ENCODE results near the gene ZBTB14. TPM values are rescaled to one million over a fixed set of nuclear protein-coding genes. Genes with fewer than 3 reads are reported as not detected.

ZBTB14 gene
- total and polyA plus RNA-seq, 5 donors from 2014 or later, result 12.2 to 22.3 (median 16.8) TPM

GRCh38 chr18:5266721-5267120, 28.8 kb downstream of the ZBTB14 start:
- no peaks in the 10 kb centered on the region for H3K4me1 ChIP-seq (ENCODE audit: control insufficient read depth, insufficient read depth, low read length, poor library complexity, severe bottlenecking)
- peaks cover 2% of the 10 kb centered on the region for H3K27me3 ChIP-seq (ENCODE audit: control insufficient read depth, insufficient read depth, low read length)
- no peak overlapping the region for H3K27ac ChIP-seq (ENCODE audit: insufficient read depth, low read length, poor library complexity, severe bottlenecking)
- Mint-ChIP-seq H3K9me3 (peaks cover 4 to 44% (median 18%) of the 10 kb centered on the region in 7 donors), H3K27me3 (peaks cover 25% of the 10 kb centered on the region), H3K27ac (no peak overlapping the region), H3K4me3 (no peak overlapping the region), H3K4me1 (no peaks in the 10 kb centered on the region), H3K36me3 (no peaks in the 10 kb centered on the region)
- ATAC-seq (ENCODE audit: low read depth in 2 of 2), result no peak
- H3K36me3 ChIP-seq (ENCODE audit: control insufficient read depth, insufficient read depth, low read length), result no peaks in the 10 kb centered on the region
- no peak for DNase-seq
- peaks cover 4% of the 10 kb centered on the region in 2 experiments for H3K9me3 ChIP-seq (ENCODE audit: control insufficient read depth in 2 of 2, low read length in 2 of 2)
- H3K4me3 ChIP-seq (ENCODE audit: low read depth, low read length), result no peak overlapping the region

GRCh38 chr18:5253910-5254309, 41.6 kb downstream of the ZBTB14 start:
- Histone ChIP-seq H3K36me3 (ENCODE audit: control insufficient read depth, insufficient read depth, low read length) (no peaks in the 10 kb centered on the region), H3K4me1 (ENCODE audit: control insufficient read depth, insufficient read depth, low read length, poor library complexity, severe bottlenecking) (no peaks in the 10 kb centered on the region), H3K9me3 (ENCODE audit: control insufficient read depth in 2 of 2, low read length in 2 of 2) (no peaks in the 10 kb centered on the region), H3K4me3 (ENCODE audit: low read depth, low read length) (no peak overlapping the region), H3K27me3 (ENCODE audit: control insufficient read depth, insufficient read depth, low read length) (peaks cover 9% of the 10 kb centered on the region), H3K27ac (ENCODE audit: insufficient read depth, low read length, poor library complexity, severe bottlenecking) (no peak overlapping the region)
- no peak for ATAC-seq (ENCODE audit: low read depth in 2 of 2)
- peaks cover 30% of the 10 kb centered on the region for H3K27me3 Mint-ChIP-seq
- H3K4me3 Mint-ChIP-seq, result no peak overlapping the region
- no peak overlapping the region for H3K27ac Mint-ChIP-seq
- no peaks in the 10 kb centered on the region for H3K4me1 Mint-ChIP-seq
- no peaks in the 10 kb centered on the region for H3K36me3 Mint-ChIP-seq
- H3K9me3 Mint-ChIP-seq, result no peaks in the 10 kb centered on the region
- no peak for DNase-seq

GRCh38 chr18:5251117-5251516, 44.4 kb downstream of the ZBTB14 start:
- Histone ChIP-seq H3K27me3 (ENCODE audit: control insufficient read depth, insufficient read depth, low read length) (peaks cover 9% of the 10 kb centered on the region), H3K4me3 (ENCODE audit: low read depth, low read length) (no peak overlapping the region), H3K36me3 (ENCODE audit: control insufficient read depth, insufficient read depth, low read length) (no peaks in the 10 kb centered on the region), H3K9me3 (ENCODE audit: control insufficient read depth in 2 of 2, low read length in 2 of 2) (no peaks in the 10 kb centered on the region), H3K4me1 (ENCODE audit: control insufficient read depth, insufficient read depth, low read length, poor library complexity, severe bottlenecking) (no peaks in the 10 kb centered on the region), H3K27ac (ENCODE audit: insufficient read depth, low read length, poor library complexity, severe bottlenecking) (no peak overlapping the region)
- ATAC-seq (ENCODE audit: low read depth in 2 of 2) (no peak), DNase-seq (no peak)
- Mint-ChIP-seq H3K27me3 (peaks cover 21% of the 10 kb centered on the region), H3K27ac (no peak overlapping the region), H3K4me3 (no peak overlapping the region), H3K4me1 (peaks cover 0 to 2% (median 0%) of the 10 kb centered on the region in 4 donors), H3K9me3 (no peaks in the 10 kb centered on the region), H3K36me3 (peaks cover 4% of the 10 kb centered on the region)

GRCh38 chr18:5250603-5251002, 44.9 kb downstream of the ZBTB14 start:
- Histone ChIP-seq H3K4me1 (ENCODE audit: control insufficient read depth, insufficient read depth, low read length, poor library complexity, severe bottlenecking) (no peaks in the 10 kb centered on the region), H3K27me3 (ENCODE audit: control insufficient read depth, insufficient read depth, low read length) (peaks cover 7% of the 10 kb centered on the region), H3K27ac (ENCODE audit: insufficient read depth, low read length, poor library complexity, severe bottlenecking) (no peak overlapping the region), H3K9me3 (ENCODE audit: control insufficient read depth in 2 of 2, low read length in 2 of 2) (no peaks in the 10 kb centered on the region), H3K4me3 (ENCODE audit: low read depth, low read length) (no peak overlapping the region), H3K36me3 (ENCODE audit: control insufficient read depth, insufficient read depth, low read length) (no peaks in the 10 kb centered on the region)
- peaks cover 16% of the 10 kb centered on the region for H3K27me3 Mint-ChIP-seq
- DNase-seq, result no peak
- H3K27ac Mint-ChIP-seq, result no peak overlapping the region
- no peaks in the 10 kb centered on the region for H3K9me3 Mint-ChIP-seq
- H3K4me1 Mint-ChIP-seq, result peaks cover 0 to 2% (median 0%) of the 10 kb centered on the region in 4 donors
- no peak overlapping the region for H3K4me3 Mint-ChIP-seq
- H3K36me3 Mint-ChIP-seq, result peaks cover 4% of the 10 kb centered on the region
- no peak for ATAC-seq (ENCODE audit: low read depth in 2 of 2)

GRCh38 chr18:5244941-5245340, 50.6 kb downstream of the ZBTB14 start:
- Mint-ChIP-seq H3K4me3 (no peak overlapping the region), H3K27me3 (no peaks in the 10 kb centered on the region), H3K4me1 (peaks cover 13 to 43% (median 31%) of the 10 kb centered on the region in 4 donors), H3K36me3 (peaks cover 45% of the 10 kb centered on the region), H3K27ac (no peak overlapping the region), H3K9me3 (peaks cover 0 to 5% (median 0%) of the 10 kb centered on the region in 7 donors)
- Histone ChIP-seq H3K4me3 (ENCODE audit: low read depth, low read length) (no peak overlapping the region), H3K36me3 (ENCODE audit: control insufficient read depth, insufficient read depth, low read length) (peaks cover 19% of the 10 kb centered on the region), H3K27ac (ENCODE audit: insufficient read depth, low read length, poor library complexity, severe bottlenecking) (no peak overlapping the region), H3K27me3 (ENCODE audit: control insufficient read depth, insufficient read depth, low read length) (no peaks in the 10 kb centered on the region), H3K4me1 (ENCODE audit: control insufficient read depth, insufficient read depth, low read length, poor library complexity, severe bottlenecking) (peaks cover 7% of the 10 kb centered on the region), H3K9me3 (ENCODE audit: control insufficient read depth in 2 of 2, low read length in 2 of 2) (no peaks in the 10 kb centered on the region)
- ATAC-seq (ENCODE audit: low read depth in 2 of 2), result no peak
- DNase-seq, result no peak

GRCh38 chr18:5239447-5239846, 56.1 kb downstream of the ZBTB14 start:
- H3K4me3 Mint-ChIP-seq, result peak overlapping the region; percentile 96 to 98 (median 97)
- H3K9me3 Mint-ChIP-seq, result peaks cover 0 to 5% (median 1%) of the 10 kb centered on the region in 7 donors
- H3K27me3 Mint-ChIP-seq, result peaks cover 25% of the 10 kb centered on the region
- H3K4me1 ChIP-seq (ENCODE audit: control insufficient read depth, insufficient read depth, low read length, poor library complexity, severe bottlenecking), result peaks cover 34% of the 10 kb centered on the region
- DNase-seq (no peak), ATAC-seq (ENCODE audit: low read depth in 2 of 2) (no peak)
- peak overlapping the region; percentile 80 for H3K4me3 ChIP-seq (ENCODE audit: low read depth, low read length)
- H3K27ac ChIP-seq (ENCODE audit: insufficient read depth, low read length, poor library complexity, severe bottlenecking), result no peak overlapping the region
- H3K4me1 Mint-ChIP-seq, result peaks cover 31 to 69% (median 47%) of the 10 kb centered on the region in 4 donors
- H3K36me3 Mint-ChIP-seq, result peaks cover 38% of the 10 kb centered on the region
- peaks cover 18% of the 10 kb centered on the region for H3K36me3 ChIP-seq (ENCODE audit: control insufficient read depth, insufficient read depth, low read length)
- no peaks in the 10 kb centered on the region for H3K9me3 ChIP-seq (ENCODE audit: control insufficient read depth in 2 of 2, low read length in 2 of 2)
- peak overlapping the region; percentile 38 to 97 (median 46) for H3K27ac Mint-ChIP-seq
- H3K27me3 ChIP-seq (ENCODE audit: control insufficient read depth, insufficient read depth, low read length), result peaks cover under 1% of the 10 kb centered on the region

Other genes with a start within 250 kb of the ZBTB14 start
- not detected for gene AKAIN1, start 98.5 kb downstream of the ZBTB14 start, total RNA-seq
- not detected for gene AKAIN1, start 98.5 kb downstream of the ZBTB14 start, polyA plus RNA-seq
- gene EPB41L3, start 248.3 kb upstream of the ZBTB14 start, total RNA-seq, result 0.52 TPM
- not detected for gene EPB41L3, start 248.3 kb upstream of the ZBTB14 start, polyA plus RNA-seq